ENCODE data around the gene RFNG. TPM values are rescaled to one million over a fixed set of nuclear protein-coding genes. Genes with fewer than 3 reads are reported as not detected.

Gene RFNG
- total RNA-seq, 2 donors from 2014 or later, result 16.4 to 22.4 TPM

GRCh38 chr17:82062076-82062983 is 10.7 kb upstream of the RFNG start:
- ATAC-seq, result no peak
- peak; percentile 18 for DNase-seq
- intact Hi-C loops (cut with DNase I), result no loop called here

- DNase-seq, result peak; percentile 15
- intact Hi-C loops (cut with DNase I), result no loop called here
- ATAC-seq, result no peak
Measured at GRCh38 chr17:82061047-82061925, 9.7 kb upstream of the RFNG start.

- ATAC-seq (no peak), DNase-seq (peak; percentile 21)
- intact Hi-C loops (cut with DNase I), result no loop called here
Measured at GRCh38 chr17:82060614-82061013, 9.0 kb upstream of the RFNG start.

DNA sequence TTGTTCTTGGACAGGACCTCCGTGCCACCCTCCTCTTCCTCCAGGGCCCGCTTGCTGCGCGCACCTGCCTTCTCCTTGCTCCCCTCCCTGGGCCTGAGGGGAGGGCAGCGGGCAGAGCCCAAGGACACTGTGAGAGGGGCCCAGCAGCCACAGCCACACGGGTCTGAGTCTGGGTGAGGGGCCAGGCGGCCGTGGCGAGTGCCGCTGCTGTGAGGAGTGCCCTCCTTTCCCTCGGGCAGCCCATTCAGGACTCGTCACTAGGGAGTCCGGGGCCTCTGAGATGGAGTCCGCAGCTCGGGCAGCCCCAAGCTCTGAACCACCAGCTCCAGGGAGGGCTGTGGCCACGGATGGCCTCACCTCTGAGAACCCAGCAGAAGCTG is 8.4 kb upstream of the RFNG start:
- peak; percentile 19 for DNase-seq
- intact Hi-C loops (cut with DNase I), result no loop called here
- no peak for ATAC-seq

GRCh38 chr17:82059272-82060000 is 7.8 kb upstream of the RFNG start:
- intact Hi-C loops (cut with DNase I), result no loop called here
- DNase-seq, result peak; percentile 16
- no peak for ATAC-seq

- no peak for ATAC-seq
- DNase-seq, result peak; percentile 12
- intact Hi-C loops (cut with DNase I), result no loop called here
Measured at GRCh38 chr17:82058855-82059249, 7.2 kb upstream of the RFNG start.

GRCh38 chr17:82058230-82058854 is 6.7 kb upstream of the RFNG start:
- DNase-seq, result peak; percentile 16
- intact Hi-C loops (cut with DNase I), result no loop called here
- ATAC-seq, result no peak

- intact Hi-C loops (cut with DNase I), result no loop called here
- peak; percentile 24 for DNase-seq
- ATAC-seq, result no peak
Measured at GRCh38 chr17:82056729-82057621, 5.4 kb upstream of the RFNG start.

DNA sequence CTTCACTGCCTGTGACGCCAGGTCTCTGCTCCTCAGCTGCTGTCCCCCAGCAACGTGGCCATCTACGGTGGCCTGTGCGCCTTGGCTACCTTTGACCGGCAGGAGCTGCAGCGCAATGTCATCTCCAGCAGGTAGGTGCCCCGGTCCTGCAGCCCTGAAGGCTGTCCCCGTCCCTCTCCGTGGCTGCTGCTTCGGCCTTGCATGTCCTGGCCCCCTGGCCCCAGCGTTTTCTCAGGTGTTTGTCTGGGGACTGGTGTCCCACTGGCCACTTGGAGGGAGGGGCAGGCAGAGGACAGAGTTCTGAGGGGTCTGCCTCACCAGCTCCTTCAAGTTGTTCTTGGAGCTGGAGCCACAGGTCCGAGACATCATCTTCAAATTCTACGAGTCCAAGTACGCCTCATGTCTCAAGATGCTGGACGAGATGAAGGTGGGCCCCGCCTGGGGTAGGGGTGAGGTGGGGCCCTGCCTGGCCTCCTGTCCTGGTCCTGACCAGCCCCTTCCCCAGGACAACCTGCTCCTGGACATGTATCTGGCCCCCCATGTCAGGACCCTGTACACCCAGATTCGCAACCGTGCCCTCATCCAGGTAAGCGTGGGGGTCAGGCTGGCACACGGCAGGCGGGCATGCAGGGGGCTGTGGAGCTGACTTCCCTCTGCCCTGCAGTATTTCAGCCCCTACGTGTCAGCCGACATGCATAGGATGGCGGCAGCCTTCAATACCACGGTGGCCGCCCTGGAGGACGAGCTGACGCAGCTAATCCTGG is 4.5 kb upstream of the RFNG start:
- DNase-seq (peak; percentile 17), ATAC-seq (no peak)
- intact Hi-C loops (cut with DNase I), result no loop called here

DNA sequence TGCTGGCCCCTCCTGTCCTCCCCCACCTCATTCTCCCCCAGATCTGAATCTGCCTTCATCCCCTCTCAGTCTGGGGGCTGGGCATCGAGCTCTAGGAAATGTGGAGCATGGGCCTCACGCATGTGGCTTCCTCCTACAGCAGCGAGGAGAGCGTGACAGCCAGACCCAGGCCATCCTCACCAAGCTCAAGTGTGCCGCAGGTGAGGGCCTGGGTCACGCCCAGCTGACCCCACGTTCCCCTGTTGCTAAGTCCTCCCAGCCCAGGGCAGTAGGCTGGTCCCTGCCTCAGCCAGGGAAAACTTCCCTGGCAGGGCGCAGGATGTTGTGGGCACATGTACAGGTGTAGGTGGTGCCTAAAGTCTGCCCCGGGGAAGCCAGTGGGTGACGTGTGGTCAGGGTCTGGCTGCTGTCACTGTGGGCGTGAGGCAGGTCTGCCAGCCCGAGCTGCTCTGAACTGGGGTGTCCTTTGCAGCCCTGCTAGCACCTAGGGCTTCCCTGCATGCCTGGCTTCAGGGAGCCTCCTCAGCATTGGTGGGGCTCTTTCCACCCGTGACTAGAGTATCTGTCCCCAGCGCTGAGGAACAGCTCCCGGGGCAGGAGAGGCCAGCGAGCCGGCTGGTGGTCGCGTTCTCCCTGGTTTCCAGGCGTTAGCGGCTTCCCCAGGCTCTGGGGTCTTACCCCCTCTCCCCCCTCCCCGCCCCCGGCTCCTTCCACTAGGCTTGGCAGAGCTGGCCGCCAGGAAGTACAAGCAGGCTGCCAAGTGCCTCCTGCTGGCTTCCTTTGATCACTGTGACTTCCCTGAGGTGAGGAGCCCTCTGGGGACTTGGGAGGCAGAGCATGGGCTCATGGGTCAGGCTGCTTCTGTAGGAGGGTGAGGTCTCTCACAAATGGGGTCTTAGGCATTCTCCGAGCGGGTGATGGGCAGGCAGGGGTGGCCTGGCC is 3.7 kb upstream of the RFNG start:
- intact Hi-C loops (cut with DNase I), result no loop called here
- ATAC-seq (no peak), DNase-seq (peak; percentile 18)

DNA sequence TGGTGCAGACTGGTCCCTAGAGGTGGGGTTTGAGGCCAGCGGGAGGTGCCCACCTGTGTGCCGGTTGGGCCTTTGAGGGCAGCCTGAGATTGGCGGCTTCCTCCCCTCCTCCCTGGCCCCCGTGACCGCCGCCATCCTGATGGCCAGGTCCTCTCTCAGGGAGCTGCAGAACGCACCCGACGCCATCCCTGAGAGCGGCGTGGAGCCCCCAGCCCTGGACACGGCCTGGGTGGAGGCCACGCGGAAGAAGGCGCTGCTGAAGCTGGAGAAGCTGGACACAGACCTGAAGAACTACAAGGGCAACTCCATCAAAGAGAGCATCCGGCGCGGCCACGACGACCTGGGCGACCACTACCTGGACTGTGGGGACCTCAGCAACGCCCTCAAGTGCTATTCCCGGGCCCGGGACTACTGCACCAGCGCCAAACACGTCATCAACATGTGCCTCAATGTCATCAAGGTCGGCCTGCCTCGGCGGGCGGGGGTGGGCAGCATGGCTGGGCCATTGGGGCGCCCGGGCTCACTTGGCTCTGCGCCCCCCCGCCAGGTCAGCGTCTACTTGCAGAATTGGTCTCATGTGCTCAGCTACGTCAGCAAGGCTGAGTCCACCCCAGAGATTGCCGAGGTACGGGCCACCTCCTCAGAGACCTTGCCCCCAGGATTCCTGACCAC is 2.9 kb upstream of the RFNG start:
- DNase-seq, result peak; percentile 19
- intact Hi-C loops (cut with DNase I), result no loop called here
- no peak for ATAC-seq

- ATAC-seq (no peak), DNase-seq (no peak)
- intact Hi-C loops (cut with DNase I), result no loop called here
Measured at GRCh38 chr17:82053556-82054263, 2.1 kb upstream of the RFNG start.

GRCh38 chr17:82053130-82053529 is 1.5 kb upstream of the RFNG start:
- intact Hi-C loops (cut with DNase I), result no loop called here
- no peak for ATAC-seq
- DNase-seq, result peak; percentile 13

DNA sequence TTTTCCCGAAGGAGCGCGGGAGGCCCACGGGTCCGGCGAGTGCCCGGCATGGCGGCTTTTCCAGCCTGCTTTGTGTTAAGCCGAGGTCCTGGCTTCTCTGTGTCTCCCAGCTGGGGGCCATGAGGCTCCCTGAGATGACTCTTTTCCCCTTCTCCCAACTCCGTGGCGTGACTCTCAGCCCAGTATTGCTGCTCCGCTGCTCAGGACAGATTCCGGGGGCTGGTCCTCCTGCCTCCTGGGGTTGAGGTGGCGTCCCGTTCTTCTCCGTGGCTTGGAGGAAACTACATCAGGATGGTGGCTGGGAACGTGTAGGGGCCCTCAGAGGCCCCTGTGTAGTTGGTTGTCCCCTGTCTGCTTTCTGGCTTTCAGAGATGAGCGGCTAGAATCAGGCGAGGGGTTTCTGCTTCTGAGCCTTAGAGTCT is 1.0 kb upstream of the RFNG start:
- intact Hi-C loops (cut with DNase I), result no loop called here
- no peak for ATAC-seq

More for the DNA sequence above, 1.0 kb upstream of the RFNG start:
- peak; percentile 16 for DNase-seq

Measured in left cardiac atrium (tissue), 4 donors.